Measurements from ENCODE around the gene UBQLN2. TPM values are rescaled to one million over a fixed set of nuclear protein-coding genes. Genes with fewer than 3 reads are reported as not detected.

Gene UBQLN2
- total RNA-seq, 2 donors from 2014 or later, result 27.9 to 28.8 TPM

GRCh38 chrX:56615282-56615681, 51.9 kb downstream of the UBQLN2 start:
- intact Hi-C loops (cut with DNase I), result no loop called here
- ATAC-seq (no peak), DNase-seq (no peak)

Other genes with a start within 250 kb of the UBQLN2 start
- gene NBDY, start 165.6 kb downstream of the UBQLN2 start, total RNA-seq, result 10 to 100 TPM; 27.5 to 32.6 TPM